Fibroblast of lung (primary cell): ENCODE results near the gene PRR5L. TPM values are rescaled to one million over a fixed set of nuclear protein-coding genes. Genes with fewer than 3 reads are reported as not detected.

Experiments used
- DNase-seq, 2 donors: peaks; one replicate each; pipeline versions ENCODE4 v3.0.0 to v3.0.0-alpha.2; 2010; ENCODE audit warnings: low read depth in 2 of 2
- H2AFZ ChIP-seq: 2 replicates; pipeline ENCODE4 v1.5.1; 2012; ENCODE audit warnings: low read length, control low read depth, inconsistent platforms
- H3K27ac ChIP-seq: 2 replicates; pipeline ENCODE4 v1.5.1; 2011; ENCODE audit warnings: low read length, control low read depth; ENCODE audit not compliant: insufficient read depth
- H3K27me3 ChIP-seq: 2 replicates; pipeline ENCODE4 v1.5.1; 2011; ENCODE audit warnings: mild to moderate bottlenecking, low read length; ENCODE audit not compliant: control insufficient read depth, insufficient read depth
- H3K36me3 ChIP-seq: 2 replicates; pipeline ENCODE4 v1.5.1; 2011; ENCODE audit warnings: low read length; ENCODE audit not compliant: control insufficient read depth, insufficient read depth
- H3K4me1 ChIP-seq: 2 replicates; pipeline ENCODE4 v1.5.1; 2011; ENCODE audit warnings: low read length; ENCODE audit not compliant: control insufficient read depth, insufficient read depth; ENCODE audit errors: extremely low read depth
- H3K4me2 ChIP-seq: 2 replicates; pipeline ENCODE4 v1.5.1; 2011; ENCODE audit warnings: low read length, control low read depth; ENCODE audit not compliant: insufficient read depth; ENCODE audit errors: extremely low read depth
- H3K4me3 ChIP-seq, 4 experiments: fragments of 200-600 bp in 1 of 4; sonication (generic) in 1 of 4; replicated peaks in 1 of 4; 2 replicates each; pipeline ENCODE4 v1.5.1; 2011 to 2016; ENCODE audit warnings: low read length in 4 of 4, low read depth in 3 of 4, mild to moderate bottlenecking in 3 of 4, control low read depth in 2 of 4, inconsistent platforms in 1 of 4, mixed read lengths in 1 of 4; ENCODE audit not compliant: insufficient read depth in 1 of 4; ENCODE audit errors: control extremely low read depth in 1 of 4
- H3K79me2 ChIP-seq: 2 replicates; pipeline ENCODE4 v1.5.1; 2012; ENCODE audit warnings: mild to moderate bottlenecking, low read length, inconsistent platforms; ENCODE audit not compliant: control insufficient read depth, insufficient read depth
- H3K9ac ChIP-seq: 2 replicates; pipeline ENCODE4 v1.5.1; 2011; ENCODE audit warnings: mild to moderate bottlenecking, low read length, control low read depth; ENCODE audit not compliant: insufficient read depth
- H3K9me3 ChIP-seq: 2 replicates; pipeline ENCODE4 v1.5.1; 2012; ENCODE audit warnings: low read depth, low read length; ENCODE audit not compliant: control insufficient read depth, insufficient read depth
- H4K20me1 ChIP-seq: 2 replicates; pipeline ENCODE4 v1.5.1; 2011; ENCODE audit warnings: low read length; ENCODE audit not compliant: control insufficient read depth, insufficient read depth; ENCODE audit errors: extremely low read depth
- CTCF ChIP-seq, 2 donors: IDR thresholded peaks in 1 of 2; conservative IDR thresholded peaks in 1 of 2; 1 replicate in 1 of 2; 2 replicates in 1 of 2; pipeline ENCODE4 v1.5.1; 2011 to 2012; ENCODE audit warnings: low read length in 2 of 2, control low read depth in 1 of 2, inconsistent platforms in 1 of 2, low read depth in 1 of 2, mild to moderate bottlenecking in 1 of 2
- EZH2 ChIP-seq: IDR thresholded peaks from 2 replicates; pipeline ENCODE4 v1.5.1; 2012; ENCODE audit warnings: low read length, control low read depth, mild to moderate bottlenecking; ENCODE audit errors: missing control alignments
- polyA plus RNA-seq, 2 donors: library from polyadenylated mRNA; depleted of rRNA in 1 of 2; stranded (reverse) in 1 of 2; unstranded in 1 of 2; fragments of >200 nt; gene quantifications; 2 replicates each; pipeline ENCODE4 v1.2.1, GENCODE V29; 2011 to 2012; ENCODE audit warnings: missing spikeins in 1 of 2
- total RNA-seq: library from RNA; depleted of rRNA; stranded (reverse); fragments of >200 nt; gene quantifications from 2 replicates; pipeline ENCODE4 v1.2.1, GENCODE V29; 2014

PRR5L gene
- total and polyA plus RNA-seq, 2 donors (not counting 1 experiment from before 2014, with no cell fraction given), result 2.8 to 6.3 TPM

DNA sequence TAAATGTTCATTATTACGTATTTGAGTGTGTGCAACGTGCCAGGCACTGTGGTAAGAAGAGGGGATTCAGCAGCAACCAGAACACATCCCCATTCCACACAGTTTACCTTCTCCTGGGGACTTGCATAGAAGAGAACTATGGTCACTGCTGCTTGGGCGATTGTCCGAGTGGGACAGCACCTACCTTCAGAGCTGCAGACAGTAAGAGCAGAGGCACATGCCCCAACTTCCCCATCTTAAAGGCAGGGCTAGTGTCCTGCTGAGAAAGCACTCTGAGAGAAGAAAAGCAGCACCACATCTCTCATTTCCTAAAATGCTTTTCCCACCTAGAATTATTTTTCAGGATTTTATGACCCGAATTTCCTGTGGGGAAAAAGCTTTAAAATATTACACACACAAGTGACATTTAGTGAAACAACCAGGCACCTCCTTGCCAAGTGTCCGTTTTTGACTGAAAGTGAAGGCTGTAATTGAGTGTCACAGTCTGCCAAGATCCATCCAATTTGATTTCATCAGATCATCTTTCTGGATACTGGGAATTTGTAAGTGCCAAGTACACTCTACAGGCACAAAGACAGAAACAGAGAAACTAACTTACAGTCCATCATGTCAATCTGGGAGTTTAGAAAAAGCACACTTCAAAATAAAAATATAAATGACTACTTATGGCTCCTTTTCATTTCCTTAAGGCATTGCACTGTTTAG, 189.4 kb downstream of the PRR5L start:
- H3K36me3 ChIP-seq, result peaks cover 6% of the 10 kb centered on the region
- H3K9me3 ChIP-seq, result no peaks in the 10 kb centered on the region
- no peak overlapping the region for H3K27ac ChIP-seq
- DNase-seq, result no peak
- no peaks in the 10 kb centered on the region for H3K79me2 ChIP-seq
- TF ChIP-seq EZH2, result no peak
- no peak for TF ChIP-seq CTCF (conservative IDR thresholded peaks at IDR 0.05 in 1 of 2, IDR thresholded peaks at IDR 0.05 in 1 of 2; ENCODE audit: low read depth in 1 of 2, low read length in 2 of 2)
- no peaks in the 10 kb centered on the region for H3K27me3 ChIP-seq
- H3K4me3 ChIP-seq, result no peak overlapping the region
- no peak overlapping the region for H2AFZ ChIP-seq
- no peak overlapping the region for H3K4me2 ChIP-seq
- H4K20me1 ChIP-seq, result no peaks in the 10 kb centered on the region
- no peak overlapping the region for H3K9ac ChIP-seq
- H3K4me1 ChIP-seq, result no peaks in the 10 kb centered on the region

DNA sequence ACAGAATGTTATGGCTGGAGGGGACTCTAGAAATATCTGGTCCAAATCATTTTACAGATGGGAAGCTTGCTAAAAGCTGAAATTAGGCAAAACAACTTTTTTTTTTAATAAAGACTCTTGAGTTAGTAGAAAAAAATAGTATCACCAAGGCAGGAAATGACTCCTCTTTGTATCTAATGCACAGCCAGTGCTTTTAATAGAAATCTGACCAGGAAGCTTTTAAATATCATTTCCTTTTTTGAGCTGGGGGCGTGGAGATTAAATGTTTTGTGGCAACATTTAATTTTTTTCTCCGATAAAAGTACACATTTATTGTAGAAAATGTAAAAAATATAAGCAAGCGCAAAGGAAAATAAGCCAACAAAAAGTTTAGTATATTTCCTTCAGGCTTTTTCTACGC, 191.5 kb downstream of the PRR5L start:
- Histone ChIP-seq H3K9me3 (no peaks in the 10 kb centered on the region), H3K79me2 (no peaks in the 10 kb centered on the region), H3K9ac (no peak overlapping the region), H3K4me1 (no peaks in the 10 kb centered on the region), H2AFZ (no peak overlapping the region), H3K4me3 (no peak overlapping the region), H3K36me3 (peaks cover 6% of the 10 kb centered on the region), H3K4me2 (no peak overlapping the region), H3K27me3 (no peaks in the 10 kb centered on the region), H3K27ac (no peak overlapping the region), H4K20me1 (no peaks in the 10 kb centered on the region)
- DNase-seq, result no peak
- no peak for TF ChIP-seq CTCF (conservative IDR thresholded peaks at IDR 0.05 in 1 of 2, IDR thresholded peaks at IDR 0.05 in 1 of 2; ENCODE audit: low read depth in 1 of 2, low read length in 2 of 2)
- no peak for TF ChIP-seq EZH2

GRCh38 chr11:36488096-36488495, 192.0 kb downstream of the PRR5L start:
- Histone ChIP-seq H3K36me3 (peaks cover 6% of the 10 kb centered on the region), H3K27me3 (no peaks in the 10 kb centered on the region), H4K20me1 (no peaks in the 10 kb centered on the region), H3K79me2 (no peaks in the 10 kb centered on the region), H3K27ac (no peak overlapping the region), H3K4me1 (no peaks in the 10 kb centered on the region), H3K4me2 (no peak overlapping the region), H3K9me3 (no peaks in the 10 kb centered on the region), H3K9ac (no peak overlapping the region), H2AFZ (no peak overlapping the region), H3K4me3 (no peak overlapping the region)
- no peak for DNase-seq
- TF ChIP-seq CTCF (conservative IDR thresholded peaks at IDR 0.05 in 1 of 2, IDR thresholded peaks at IDR 0.05 in 1 of 2; ENCODE audit: low read depth in 1 of 2, low read length in 2 of 2), result no peak
- no peak for TF ChIP-seq EZH2
